MCF 10A (cell line): ENCODE results near the gene EIF2S2. TPM values are rescaled to one million over a fixed set of nuclear protein-coding genes. Genes with fewer than 3 reads are reported as not detected.

ENCODE experiments used
- BruUV-seq: library from RNA; stranded (reverse); fragments of 400-500 nt; replicated peaks from 2 replicates; lab custom pipeline; 2021; lab: Mats Ljungman, UMichigan
- CTCF ChIA-PET: fragments of 300-600 bp; sonication (Branson Sonifier 250); formaldehyde crosslinking; extraction: SDS; loops from one replicate; lab custom pipeline; 2021; ENCODE audit warnings: antibody characterized with exemption, inconsistent platforms; lab: Yijun Ruan, JAX
- POLR2A ChIA-PET: fragments of 300-600, 350-650 bp; sonication (Branson Sonifier 250); formaldehyde crosslinking; extraction: SDS; loops from one replicate; lab custom pipeline; 2020; ENCODE audit warnings: antibody characterized with exemption, inconsistent platforms; lab: Yijun Ruan, JAX
- DNase-seq: peaks from one replicate; pipeline ENCODE4 v3.0.0-alpha.2; 2018; ENCODE audit not compliant: unreplicated experiment
- H3K27ac Mint-ChIP-seq: one replicate; pipeline ENCODE4 v1.8.0; 2022; ENCODE audit warnings: mild to moderate bottlenecking, low read depth, mixed read lengths; ENCODE audit not compliant: unreplicated experiment
- H3K27me3 Mint-ChIP-seq: one replicate; pipeline ENCODE4 v1.8.0; 2022; ENCODE audit warnings: mixed read lengths; ENCODE audit not compliant: insufficient read depth, unreplicated experiment
- H3K36me3 Mint-ChIP-seq: one replicate; pipeline ENCODE4 v1.8.0; 2022; ENCODE audit warnings: mild to moderate bottlenecking, moderate library complexity, mixed read lengths; ENCODE audit not compliant: insufficient read depth, unreplicated experiment
- H3K4me1 Mint-ChIP-seq: one replicate; pipeline ENCODE4 v1.8.0; 2022; ENCODE audit warnings: mixed read lengths; ENCODE audit not compliant: insufficient read depth, unreplicated experiment
- H3K4me3 Mint-ChIP-seq: one replicate; pipeline ENCODE4 v1.8.0; 2022; ENCODE audit warnings: mild to moderate bottlenecking, moderate library complexity, mixed read lengths; ENCODE audit not compliant: unreplicated experiment
- H3K9me3 Mint-ChIP-seq: one replicate; pipeline ENCODE4 v1.8.0; 2022; ENCODE audit warnings: mixed read lengths; ENCODE audit not compliant: unreplicated experiment
- CTCF ChIP-seq: fragments of 200-600 bp; IDR thresholded peaks from one replicate; pipeline ENCODE4 v1.8.0; 2022; ENCODE audit warnings: antibody characterized with exemption, mild to moderate bottlenecking; ENCODE audit not compliant: unreplicated experiment
- intact Hi-C: fragments of 100-400 bp; cut with micrococcal nuclease; formaldehyde crosslinking; loops from 2 replicates; pipeline ENCODE4 v1.14.1; 2022
- total RNA-seq: library from RNA; stranded (reverse); gene quantifications from 2 replicates; pipeline ENCODE4 v1.2.3, GENCODE V29; 2022

EIF2S2 gene
- total RNA-seq, 1 experiment from 2014 or later: 191 TPM

DNA sequence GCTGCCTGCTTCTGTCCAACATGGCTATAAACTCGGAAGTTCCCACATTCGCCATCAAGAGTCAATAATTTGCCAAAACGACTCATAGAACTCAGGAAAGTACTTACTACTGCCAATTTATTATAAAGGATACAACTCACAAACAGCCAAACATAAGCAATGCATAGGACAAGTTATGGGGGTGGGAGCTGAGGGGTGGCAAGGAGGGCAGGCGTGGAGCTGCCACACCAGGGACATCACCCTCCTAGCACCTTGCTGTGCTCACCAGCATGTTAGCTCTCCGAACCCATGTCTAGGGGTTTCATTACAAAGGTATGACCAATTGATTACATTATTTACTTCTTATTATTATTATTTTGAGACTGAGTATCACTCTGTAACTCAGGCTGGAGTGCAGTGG is 12.4 kb downstream of the EIF2S2 start:
- no peak overlapping the region for H3K4me3 Mint-ChIP-seq
- TF ChIP-seq CTCF: no peak
- H3K9me3 Mint-ChIP-seq: no peaks in the 10 kb centered on the region
- intact Hi-C loops: no loop called here
- no peaks in the 10 kb centered on the region for H3K27me3 Mint-ChIP-seq
- no TSS peak for BruUV-seq
- H3K4me1 Mint-ChIP-seq: peaks cover 5% of the 10 kb centered on the region
- CTCF ChIA-PET: interaction anchor here (0.5 kb wide), 1 partner anchor 706 kb away, joined by 3 read pairs; no protein-coding TSS in a partner anchor
- H3K27ac Mint-ChIP-seq: no peak overlapping the region
- POLR2A ChIA-PET: interaction anchor here (1.0 to 5.6 kb wide), 3 partner anchors 9 to 12 kb away, joined by 4 to 40 read pairs (median 6); partner anchors contain the start of gene EIF2S2
- peaks cover 97% of the 10 kb centered on the region for H3K36me3 Mint-ChIP-seq
- DNase-seq: no peak

DNA sequence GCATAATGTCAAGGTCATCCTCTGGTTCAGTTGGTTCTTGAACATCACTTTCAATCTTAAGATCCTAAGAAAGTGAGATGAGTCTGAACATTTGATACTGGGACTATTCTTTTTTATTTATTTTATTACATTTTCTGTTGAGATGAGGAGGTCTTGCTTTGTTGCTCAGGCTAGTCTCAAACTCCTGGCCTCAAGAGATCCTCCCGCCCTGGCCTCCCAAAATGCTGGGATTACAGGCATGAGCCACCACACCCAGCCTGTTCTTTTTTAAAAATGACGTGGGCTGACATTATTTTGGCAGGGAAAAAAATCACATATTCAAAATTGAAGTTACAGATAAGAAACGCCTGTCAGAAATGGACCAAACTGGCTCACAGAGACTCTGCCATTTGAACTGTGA is 13.5 kb downstream of the EIF2S2 start:
- TF ChIP-seq CTCF: no peak
- Mint-ChIP-seq H3K9me3 (no peaks in the 10 kb centered on the region), H3K4me3 (no peak overlapping the region), H3K27ac (no peak overlapping the region), H3K36me3 (peaks cover 94% of the 10 kb centered on the region), H3K4me1 (no peaks in the 10 kb centered on the region), H3K27me3 (no peaks in the 10 kb centered on the region)
- no peak for DNase-seq
- BruUV-seq: no TSS peak
- POLR2A ChIA-PET: interaction anchor here (1.3 to 1.8 kb wide), 2 partner anchors 10 to 14 kb away, joined by 3 to 6 read pairs; partner anchors contain the start of gene EIF2S2
- intact Hi-C loops: no loop called here
- CTCF ChIA-PET: interaction anchor here (0.7 kb wide), 1 partner anchor 16 kb away, joined by 3 read pairs; no protein-coding TSS in a partner anchor

- TF ChIP-seq CTCF: no peak
- intact Hi-C loops: no loop called here
- Mint-ChIP-seq H3K27me3 (no peaks in the 10 kb centered on the region), H3K4me3 (no peak overlapping the region), H3K4me1 (no peaks in the 10 kb centered on the region), H3K36me3 (peaks cover 94% of the 10 kb centered on the region), H3K27ac (no peak overlapping the region), H3K9me3 (no peaks in the 10 kb centered on the region)
- CTCF ChIA-PET: interaction anchor here (0.6 to 2.0 kb wide), 6 partner anchors 26 to 1674 kb away, joined by 3 to 6 read pairs (median 4); no protein-coding TSS in a partner anchor
- BruUV-seq: no TSS peak
- DNase-seq: no peak
- POLR2A ChIA-PET: interaction anchor here (0.8 to 1.3 kb wide), 5 partner anchors 11 to 15 kb away, joined by 3 to 7 read pairs (median 3); partner anchors contain the start of gene EIF2S2
Observed at GRCh38 chr20:34096699-34097444, 15.2 kb downstream of the EIF2S2 start.

DNA sequence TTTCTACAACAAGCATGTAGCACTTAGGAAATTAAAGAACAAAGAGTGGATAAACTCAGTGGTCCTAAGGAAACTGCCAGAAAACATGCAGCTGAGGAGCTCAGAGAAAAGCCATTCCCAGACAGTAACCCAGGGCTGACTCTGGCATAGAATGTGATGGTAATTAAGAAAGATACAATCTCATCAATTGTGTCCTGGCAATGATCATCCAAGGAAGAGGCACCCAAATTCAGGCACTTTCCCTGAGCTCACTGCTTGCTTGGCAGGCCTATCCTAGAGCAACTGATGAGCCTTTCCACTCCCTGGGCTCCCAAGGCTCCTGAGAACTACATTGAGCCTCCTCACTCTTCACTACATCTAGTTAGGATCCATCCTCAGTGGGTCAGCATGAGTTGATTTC is 16.2 kb downstream of the EIF2S2 start:
- POLR2A ChIA-PET: interaction anchor here (2.0 to 7.9 kb wide), 2 partner anchors 8 to 17 kb away, joined by 15 to 47 read pairs; partner anchors contain the start of gene EIF2S2
- CTCF ChIA-PET: interaction anchor here (0.5 to 2.0 kb wide), 6 partner anchors 9 to 641 kb away, joined by 3 to 5 read pairs (median 3); no protein-coding TSS in a partner anchor
- Mint-ChIP-seq H3K27ac (no peak overlapping the region), H3K4me3 (no peak overlapping the region), H3K36me3 (peaks cover 94% of the 10 kb centered on the region), H3K9me3 (no peaks in the 10 kb centered on the region), H3K4me1 (no peaks in the 10 kb centered on the region), H3K27me3 (no peaks in the 10 kb centered on the region)
- intact Hi-C loops: no loop called here
- DNase-seq: no peak
- BruUV-seq: no TSS peak
- TF ChIP-seq CTCF: no peak
